Neural cell (in vitro differentiated cells): ENCODE measurements around the gene FOXO3. TPM values are rescaled to one million over a fixed set of nuclear protein-coding genes. Genes with fewer than 3 reads are reported as not detected.
"Not testable (repeated sequence)": the region's sequence is repeated elsewhere in the genome, so short reads cannot be mapped to it uniquely, and the experiment has no call there.

ENCODE experiments used
- H2AFZ ChIP-seq: fragments of 200-600, 300-800 bp; sonication (generic), shearing (Covaris generic); 2 replicates; pipeline ENCODE4 v1.6.0; 2014; ENCODE audit warnings: low read depth, mild to moderate bottlenecking, antibody characterized with exemption, low read length, moderate library complexity
- H3F3A ChIP-seq: fragments of 200-600 bp; shearing (Covaris generic); 2 replicates; pipeline ENCODE4 v1.6.1; 2016; ENCODE audit warnings: mild to moderate bottlenecking, moderate library complexity, mixed read lengths, antibody characterized with exemption, low read length; ENCODE audit not compliant: insufficient read depth, poor library complexity, severe bottlenecking
- H3K27ac ChIP-seq: fragments of 200-600, 300-800 bp; sonication (generic), shearing (Covaris generic); 2 replicates; pipeline ENCODE4 v1.5.1; 2014; ENCODE audit warnings: mild to moderate bottlenecking, low read length, moderate library complexity
- H3K27me3 ChIP-seq: fragments of 300-800, 200-600 bp; sonication (generic), shearing (Covaris generic); 2 replicates; pipeline ENCODE4 v1.6.0; 2014; ENCODE audit warnings: mild to moderate bottlenecking, low read depth, low read length, moderate library complexity; ENCODE audit not compliant: insufficient read depth
- H3K36me3 ChIP-seq: fragments of 300-800, 200-600 bp; sonication (generic), shearing (Covaris generic); 2 replicates; pipeline ENCODE4 v1.5.1; 2014; ENCODE audit warnings: mild to moderate bottlenecking, antibody characterized with exemption, low read length, moderate library complexity; ENCODE audit not compliant: insufficient read depth
- H3K4me2 ChIP-seq: fragments of 300-800, 200-600 bp; sonication (generic), shearing (Covaris generic); 2 replicates; pipeline ENCODE4 v1.6.0; 2014; ENCODE audit warnings: mild to moderate bottlenecking, low read length
- H3K4me3 ChIP-seq: fragments of 300-800, 200-600 bp; sonication (generic), shearing (Covaris generic); 2 replicates; pipeline ENCODE4 v1.5.1; 2014; ENCODE audit warnings: mild to moderate bottlenecking, low read length, moderate library complexity
- H3K79me2 ChIP-seq: fragments of 200-600 bp; shearing (Covaris generic); replicated peaks from 2 replicates; pipeline ENCODE4 v1.6.0; 2014; ENCODE audit warnings: mild to moderate bottlenecking, low read length, moderate library complexity; ENCODE audit not compliant: insufficient read depth
- H3K9ac ChIP-seq: fragments of 300-800, 200-600 bp; sonication (generic), shearing (Covaris generic); 2 replicates; pipeline ENCODE4 v1.6.1; 2016; ENCODE audit warnings: mild to moderate bottlenecking, low read length, mixed read lengths
- H3K9me2 ChIP-seq: fragments of 200-600 bp; shearing (Covaris generic); 2 replicates; pipeline ENCODE4 v1.6.1; 2016; ENCODE audit warnings: mild to moderate bottlenecking, low read length, mixed read lengths; ENCODE audit not compliant: insufficient read depth
- H3K9me3 ChIP-seq: fragments of 200-600, 300-800 bp; sonication (generic), shearing (Covaris generic); 2 replicates; pipeline ENCODE4 v1.6.1; 2016; ENCODE audit warnings: mild to moderate bottlenecking, mixed run types, low read length, moderate library complexity, mixed read lengths
- H4K20me1 ChIP-seq: fragments of 200-600 bp; shearing (Covaris generic); 2 replicates; pipeline ENCODE4 v1.6.1; 2016; ENCODE audit warnings: mild to moderate bottlenecking, mixed run types; ENCODE audit not compliant: insufficient read depth
- CTCF ChIP-seq: fragments of 450-650 bp; IDR thresholded peaks from 2 replicates; pipeline ENCODE4 v1.5.1; 2014; ENCODE audit warnings: antibody characterized with exemption, mild to moderate bottlenecking, moderate library complexity; ENCODE audit not compliant: poor library complexity, severe bottlenecking
- EZH2 ChIP-seq: fragments of 200-600, 300-800 bp; shearing (Covaris generic), sonication (generic); IDR thresholded peaks from 2 replicates; pipeline ENCODE4 v1.6.1; 2014; ENCODE audit warnings: antibody characterized with exemption, low read length, borderline replicate concordance, mild to moderate bottlenecking; ENCODE audit not compliant: insufficient read depth, poor library complexity, severe bottlenecking
- POLR2AphosphoS5 ChIP-seq: IDR thresholded peaks from 2 replicates; pipeline ENCODE4 v1.6.1; 2012
- RAD21 ChIP-seq: fragments of 450-650 bp; conservative IDR thresholded peaks from 2 replicates; pipeline ENCODE4 v1.6.1; 2014; ENCODE audit warnings: antibody characterized with exemption, mild to moderate bottlenecking, moderate library complexity
- REST ChIP-seq: IDR thresholded peaks from 2 replicates; pipeline ENCODE4 v1.6.1; 2012; ENCODE audit warnings: borderline replicate concordance
- TAF1 ChIP-seq: IDR thresholded peaks from 2 replicates; pipeline ENCODE4 v1.6.1; 2012; ENCODE audit warnings: low read depth
- polyA plus RNA-seq: library from polyadenylated mRNA; depleted of rRNA; stranded (reverse); fragments of >200 nt; gene quantifications from 2 replicates; pipeline ENCODE4 v1.2.3, GENCODE V29; 2014

The FOXO3 gene
- polyA plus RNA-seq, 1 donor from 2014 or later: 21.3 TPM

GRCh38 chr6:108658174-108658573, 97.5 kb downstream of the FOXO3 start:
- H3K4me3 ChIP-seq: no peak overlapping the region
- no peaks in the 10 kb centered on the region for H3F3A ChIP-seq
- TF ChIP-seq TAF1 (no peak), EZH2 (no peak), RAD21 (no peak), CTCF (no peak), REST (no peak)
- no peak overlapping the region for H2AFZ ChIP-seq
- H3K27ac ChIP-seq: no peak overlapping the region
- H3K9me3 ChIP-seq: no peaks in the 10 kb centered on the region
- no peaks in the 10 kb centered on the region for H4K20me1 ChIP-seq
- H3K9ac ChIP-seq: no peak overlapping the region
- no peaks in the 10 kb centered on the region for H3K27me3 ChIP-seq
- no peak overlapping the region for H3K4me2 ChIP-seq
- no peaks in the 10 kb centered on the region for H3K9me2 ChIP-seq
- no peaks in the 10 kb centered on the region for H3K79me2 ChIP-seq
- H3K36me3 ChIP-seq: no peaks in the 10 kb centered on the region

DNA sequence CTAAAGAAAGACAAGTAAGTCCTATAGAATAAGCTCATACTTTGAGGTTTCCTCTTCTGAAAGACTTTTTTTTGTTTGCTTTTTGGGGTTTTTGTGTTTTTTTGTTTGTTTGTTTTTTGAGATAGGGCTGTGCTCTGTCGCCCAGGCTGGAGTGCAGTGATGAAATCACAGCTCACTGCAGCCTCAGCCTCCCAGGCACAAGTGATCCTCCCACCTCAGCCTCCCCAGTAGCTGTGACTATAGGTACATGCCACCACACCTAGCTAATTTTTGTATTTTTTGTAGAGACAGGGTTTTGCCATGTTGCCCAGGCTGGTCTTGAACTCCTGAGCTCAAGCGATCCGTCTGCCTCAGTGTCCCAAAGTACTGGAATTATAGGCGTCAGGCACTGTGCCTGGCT, 98.1 kb downstream of the FOXO3 start:
- not testable (repeated sequence) for H3K4me3 ChIP-seq, H4K20me1 ChIP-seq, H3K79me2 ChIP-seq

GRCh38 chr6:108660251-108660650, 99.5 kb downstream of the FOXO3 start:
- Histone ChIP-seq H3K27ac (no peak overlapping the region), H3K9me3 (no peaks in the 10 kb centered on the region), H3K27me3 (no peaks in the 10 kb centered on the region), H3K9ac (no peak overlapping the region), H2AFZ (no peak overlapping the region), H3K9me2 (no peaks in the 10 kb centered on the region), H3K4me2 (no peak overlapping the region), H3F3A (no peaks in the 10 kb centered on the region), H4K20me1 (no peaks in the 10 kb centered on the region), H3K36me3 (no peaks in the 10 kb centered on the region), H3K4me3 (no peak overlapping the region), H3K79me2 (no peaks in the 10 kb centered on the region)
- no peak for TF ChIP-seq POLR2AphosphoS5

More for the DNA sequence above, 98.1 kb downstream of the FOXO3 start:
- not testable (repeated sequence) for H3K4me2 ChIP-seq, H2AFZ ChIP-seq, H3F3A ChIP-seq, H3K9ac ChIP-seq, H3K27me3 ChIP-seq, H3K27ac ChIP-seq, H3K9me3 ChIP-seq, H3K9me2 ChIP-seq, H3K36me3 ChIP-seq
